BLaER1 (cell line): ENCODE measurements around the gene SPATA4.
"Not testable (repeated sequence)": the region's sequence is repeated elsewhere in the genome, so short reads cannot be mapped to it uniquely, and the experiment has no call there.

ENCODE experiments used
- H3K27ac ChIP-seq: shearing (Covaris generic); formaldehyde crosslinking; 2 replicates; pipeline ENCODE4 v1.8.1; 2022
- H3K27me3 ChIP-seq: shearing (Covaris generic); formaldehyde crosslinking; 2 replicates; pipeline ENCODE4 v1.8.1; 2022
- H3K36me3 ChIP-seq: shearing (Covaris generic); formaldehyde crosslinking; 2 replicates; pipeline ENCODE4 v1.8.1; 2022
- H3K4me1 ChIP-seq: shearing (Covaris generic); formaldehyde crosslinking; 2 replicates; pipeline ENCODE4 v1.8.1; 2022
- H3K4me2 ChIP-seq: shearing (Covaris generic); formaldehyde crosslinking; 2 replicates; pipeline ENCODE4 v1.8.1; 2022
- H3K4me3 ChIP-seq: shearing (Covaris generic); formaldehyde crosslinking; 2 replicates; pipeline ENCODE4 v1.8.1; 2022
- H3K9ac ChIP-seq: shearing (Covaris generic); formaldehyde crosslinking; 2 replicates; pipeline ENCODE4 v1.8.1; 2022
- H3K9me3 ChIP-seq: shearing (Covaris generic); formaldehyde crosslinking; 2 replicates; pipeline ENCODE4 v1.8.1; 2022
- H4K20me1 ChIP-seq: shearing (Covaris generic); formaldehyde crosslinking; 2 replicates; pipeline ENCODE4 v1.8.1; 2022
- Cebpa-rat ChIP-seq: shearing (Covaris generic); IDR thresholded peaks from 2 replicates; pipeline ENCODE4 v1.8.1; 2022

Gene SPATA4

DNA sequence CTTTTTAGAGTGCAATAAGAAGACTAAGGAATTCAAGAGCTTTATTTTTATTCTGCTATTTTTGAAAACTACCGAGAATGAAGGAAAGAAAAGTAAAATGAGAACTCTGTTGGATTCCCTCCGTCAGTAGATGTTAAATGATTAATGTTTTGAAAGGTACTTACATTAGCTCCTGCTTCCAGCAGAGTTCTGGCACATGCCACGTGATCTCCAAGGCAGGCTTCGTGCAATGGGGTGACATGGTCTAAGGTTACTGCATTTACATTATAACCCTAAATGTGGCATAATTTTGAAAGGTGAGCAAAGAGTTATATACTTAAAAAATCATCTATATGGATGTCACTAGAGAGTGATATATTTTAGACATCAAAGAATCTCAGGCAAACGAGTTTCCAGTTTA, 26.8 kb upstream of the SPATA4 start:
- Histone ChIP-seq H3K9ac (no peak overlapping the region), H3K27me3 (no peaks in the 10 kb centered on the region)
- no peak for TF ChIP-seq Cebpa-rat

DNA sequence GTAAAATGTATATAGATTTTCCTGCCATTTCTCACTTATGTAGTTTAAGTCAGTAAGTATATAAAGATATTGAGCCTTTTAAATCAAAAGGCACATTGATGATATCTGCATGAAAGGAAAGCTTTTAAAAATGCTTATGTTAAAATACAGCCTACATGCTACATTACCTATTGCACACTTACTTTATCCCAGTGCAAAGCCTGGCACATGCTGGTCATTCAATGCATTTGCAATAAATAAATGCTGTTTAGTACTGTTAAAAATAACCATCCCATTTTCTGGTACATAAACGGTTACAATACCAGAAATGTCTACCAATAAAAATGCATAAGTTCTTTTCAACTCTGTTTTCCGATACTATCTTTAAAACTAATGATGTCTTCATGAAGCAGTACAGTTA, 22.1 kb upstream of the SPATA4 start:
- Histone ChIP-seq H3K27ac (no peak overlapping the region), H3K4me2 (no peak overlapping the region), H4K20me1 (no peaks in the 10 kb centered on the region), H3K9ac (no peak overlapping the region), H3K9me3 (no peaks in the 10 kb centered on the region), H3K4me1 (no peaks in the 10 kb centered on the region), H3K4me3 (no peak overlapping the region), H3K27me3 (no peaks in the 10 kb centered on the region), H3K36me3 (no peaks in the 10 kb centered on the region)
- no peak for TF ChIP-seq Cebpa-rat

More for the DNA sequence above, 26.8 kb upstream of the SPATA4 start:
- Histone ChIP-seq H3K36me3 (no peaks in the 10 kb centered on the region), H3K9me3 (no peaks in the 10 kb centered on the region), H3K27ac (no peak overlapping the region), H3K4me2 (no peak overlapping the region), H3K4me1 (no peaks in the 10 kb centered on the region), H3K4me3 (no peak overlapping the region), H4K20me1 (no peaks in the 10 kb centered on the region)

DNA sequence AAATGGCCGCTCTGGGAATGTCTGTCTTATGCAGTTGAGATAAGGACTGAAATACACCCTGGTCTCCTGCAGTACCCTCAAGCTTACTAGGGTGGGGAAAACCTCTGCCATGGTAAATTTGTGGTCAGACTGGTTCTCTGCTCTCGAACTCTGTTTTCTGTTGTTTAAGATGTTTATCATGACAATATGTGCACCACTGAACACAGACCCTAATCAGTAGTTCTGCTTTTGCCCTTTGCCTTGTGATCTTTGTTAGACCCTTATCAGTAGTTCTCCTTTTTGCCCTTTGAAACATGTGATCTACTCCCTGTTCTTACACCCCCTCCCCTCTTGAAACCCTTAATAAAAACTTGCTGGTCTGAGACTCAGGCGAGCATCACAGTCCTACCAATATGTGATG, 17.0 kb upstream of the SPATA4 start:
- H3K4me2 ChIP-seq, H3K27me3 ChIP-seq, H3K36me3 ChIP-seq, H4K20me1 ChIP-seq, H3K4me1 ChIP-seq, H3K9me3 ChIP-seq, H3K4me3 ChIP-seq, H3K27ac ChIP-seq, H3K9ac ChIP-seq: not testable (repeated sequence)

DNA sequence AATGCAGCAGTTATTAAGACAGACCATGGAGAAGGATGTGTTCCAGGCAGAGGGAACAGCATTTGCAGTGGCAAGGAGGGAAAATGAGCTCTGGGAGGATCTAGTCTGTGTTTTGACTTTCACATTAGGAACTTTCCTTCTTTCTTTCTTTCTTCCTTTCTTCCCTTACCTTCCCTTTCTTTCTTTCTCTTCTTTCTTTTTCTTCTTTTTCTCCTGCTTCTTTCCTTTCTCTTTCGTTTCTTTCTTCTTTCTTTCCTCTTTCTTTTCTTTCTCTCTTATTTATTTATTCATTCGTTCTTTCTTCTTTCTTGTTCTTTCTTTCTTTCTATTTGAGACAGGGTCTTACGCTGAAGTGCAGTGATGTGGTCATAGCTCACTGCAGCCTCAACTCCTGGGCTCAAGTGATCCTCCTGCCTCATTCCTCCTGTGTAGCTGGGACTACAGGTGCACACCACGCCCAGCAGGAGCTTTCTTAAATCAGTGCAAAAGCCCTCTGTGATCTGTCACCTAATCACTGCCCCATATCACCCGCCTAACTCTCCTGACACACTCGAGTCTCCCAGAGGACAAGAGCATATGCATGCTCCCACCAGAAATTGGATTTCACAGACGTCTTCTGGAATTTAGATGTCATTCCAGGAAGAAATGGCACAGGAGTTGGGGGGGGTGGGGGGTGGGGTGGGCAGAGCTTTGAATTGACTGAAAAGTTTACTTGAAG, 15.4 kb upstream of the SPATA4 start:
- Histone ChIP-seq H3K27me3 (no peaks in the 10 kb centered on the region), H3K27ac (no peak overlapping the region), H3K36me3 (no peaks in the 10 kb centered on the region), H3K4me1 (peaks cover 7% of the 10 kb centered on the region; the same call in 1 of the 2 replicates), H3K9me3 (no peaks in the 10 kb centered on the region; the same call in 1 of the 2 replicates), H3K4me2 (no peak overlapping the region), H4K20me1 (no peaks in the 10 kb centered on the region), H3K4me3 (no peak overlapping the region), H3K9ac (no peak overlapping the region)
- TF ChIP-seq Cebpa-rat: no peak

- TF ChIP-seq Cebpa-rat: no peak
- Histone ChIP-seq H3K36me3 (no peaks in the 10 kb centered on the region), H3K9ac (no peak overlapping the region), H4K20me1 (no peaks in the 10 kb centered on the region), H3K27me3 (no peaks in the 10 kb centered on the region), H3K4me2 (no peak overlapping the region), H3K4me3 (no peak overlapping the region), H3K27ac (no peak overlapping the region), H3K9me3 (no peaks in the 10 kb centered on the region; the same call in 1 of the 2 replicates), H3K4me1 (peaks cover 7% of the 10 kb centered on the region; the same call in 1 of the 2 replicates)
Measured at GRCh38 chr4:176210101-176210500, 14.7 kb upstream of the SPATA4 start.

DNA sequence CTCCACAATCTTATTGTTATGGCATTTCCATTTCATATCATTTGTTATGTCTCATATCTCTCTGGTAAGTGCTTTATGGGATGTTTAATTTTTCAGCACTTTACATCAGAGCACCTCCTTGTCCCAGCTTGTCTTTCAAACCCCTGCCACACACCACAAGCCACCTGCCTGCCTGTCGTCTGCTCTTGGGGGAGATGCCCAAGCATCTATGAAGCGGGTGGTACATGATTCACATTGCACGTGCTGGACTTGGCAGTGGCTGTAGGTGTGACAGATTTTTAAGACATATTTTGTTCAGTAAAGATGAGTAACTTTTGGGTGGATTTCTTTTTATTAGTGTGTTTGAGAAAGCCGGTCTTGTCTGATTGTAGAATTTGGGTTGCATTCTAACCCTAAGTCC, 14.2 kb upstream of the SPATA4 start:
- no peak for TF ChIP-seq Cebpa-rat
- H3K4me3 ChIP-seq: no peak overlapping the region
- H3K27ac ChIP-seq: no peak overlapping the region
- H3K4me1 ChIP-seq: peaks cover 7% of the 10 kb centered on the region; the same call in 1 of the 2 replicates
- H3K36me3 ChIP-seq: no peaks in the 10 kb centered on the region
- no peaks in the 10 kb centered on the region for H4K20me1 ChIP-seq
- no peaks in the 10 kb centered on the region; the same call in 1 of the 2 replicates for H3K9me3 ChIP-seq
- no peaks in the 10 kb centered on the region for H3K27me3 ChIP-seq
- no peak overlapping the region for H3K4me2 ChIP-seq
- H3K9ac ChIP-seq: no peak overlapping the region

DNA sequence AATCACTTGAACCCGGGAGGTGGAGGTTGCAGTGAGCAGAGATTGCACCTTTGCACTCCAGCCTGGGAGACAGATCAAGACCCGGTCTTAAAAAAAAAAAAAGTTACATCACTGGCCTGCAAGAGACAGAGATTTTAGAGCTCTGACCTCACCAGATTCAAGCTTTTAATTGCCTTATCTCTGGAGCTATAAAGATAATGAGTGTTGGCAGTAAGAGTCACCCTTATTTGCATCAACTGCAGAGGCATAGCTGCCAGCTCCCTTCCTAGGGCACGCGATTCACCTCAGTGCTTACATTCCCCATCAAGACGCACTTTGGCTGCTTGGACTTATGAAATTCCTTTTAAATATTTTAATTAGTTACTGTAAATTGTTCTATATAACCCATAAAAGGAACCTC, 12.5 kb upstream of the SPATA4 start:
- Histone ChIP-seq H3K36me3 (no peaks in the 10 kb centered on the region), H3K4me2 (no peak overlapping the region), H3K27ac (no peak overlapping the region), H3K9me3 (no peaks in the 10 kb centered on the region; the same call in 1 of the 2 replicates), H3K4me1 (peaks cover 7% of the 10 kb centered on the region; the same call in 1 of the 2 replicates), H3K4me3 (no peak overlapping the region), H4K20me1 (no peaks in the 10 kb centered on the region), H3K27me3 (no peaks in the 10 kb centered on the region), H3K9ac (no peak overlapping the region)
- no peak for TF ChIP-seq Cebpa-rat

DNA sequence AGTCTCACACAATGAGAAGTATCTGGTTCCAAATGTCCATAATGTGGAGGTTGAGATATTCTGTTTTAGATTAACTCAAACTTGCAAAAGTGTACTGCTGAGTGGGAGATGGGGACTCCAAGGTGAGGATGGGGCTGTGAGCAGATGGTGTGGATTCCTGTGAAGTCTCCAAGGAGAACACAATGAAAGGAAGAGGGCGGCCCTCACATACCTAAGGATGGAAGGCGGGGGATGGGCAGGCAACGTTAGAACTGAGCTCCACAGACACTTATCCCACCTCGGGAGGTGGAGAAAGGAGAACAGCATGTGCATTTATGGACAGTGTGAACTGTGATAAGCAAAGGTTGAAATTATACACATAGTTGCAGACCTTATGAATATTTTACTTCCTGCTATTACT, 9.9 kb upstream of the SPATA4 start:
- TF ChIP-seq Cebpa-rat: no peak
- H3K27me3 ChIP-seq: no peaks in the 10 kb centered on the region
- H3K27ac ChIP-seq: no peak overlapping the region
- H3K36me3 ChIP-seq: no peaks in the 10 kb centered on the region
- no peak overlapping the region for H3K4me3 ChIP-seq
- H3K4me1 ChIP-seq: peaks cover 7% of the 10 kb centered on the region; the same call in 1 of the 2 replicates
- no peak overlapping the region for H3K9ac ChIP-seq
- H4K20me1 ChIP-seq: no peaks in the 10 kb centered on the region
- no peaks in the 10 kb centered on the region for H3K9me3 ChIP-seq
- H3K4me2 ChIP-seq: no peak overlapping the region

- Histone ChIP-seq H3K9ac (no peak overlapping the region), H3K4me1 (peaks cover 14% of the 10 kb centered on the region; the same call in 1 of the 2 replicates), H3K4me3 (no peak overlapping the region), H3K9me3 (no peaks in the 10 kb centered on the region), H3K4me2 (no peak overlapping the region), H3K27me3 (no peaks in the 10 kb centered on the region), H3K27ac (no peak overlapping the region), H4K20me1 (no peaks in the 10 kb centered on the region), H3K36me3 (no peaks in the 10 kb centered on the region)
- TF ChIP-seq Cebpa-rat: no peak
Measured at GRCh38 chr4:176198316-176198903, 3.0 kb upstream of the SPATA4 start.

DNA sequence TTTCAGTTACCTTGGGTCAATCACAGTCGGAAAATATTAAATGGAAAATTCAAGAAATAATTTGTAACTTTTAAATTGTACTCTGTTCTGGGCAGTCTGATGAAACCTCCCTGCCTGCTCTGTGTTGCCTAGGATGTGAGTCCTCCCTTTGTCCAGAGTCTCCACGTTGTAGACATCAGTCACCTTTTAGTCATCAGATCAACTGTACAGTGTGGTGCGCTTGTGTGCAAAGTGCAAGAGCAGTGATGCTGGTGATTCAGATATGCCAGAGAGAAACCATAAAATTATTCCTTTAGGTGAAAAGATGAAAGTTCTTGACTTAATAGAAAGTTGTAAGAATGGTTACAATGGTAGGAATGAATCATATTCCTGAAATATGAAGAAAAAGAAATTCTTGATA, 1.4 kb downstream of the SPATA4 start:
- H3K27ac ChIP-seq: no peak overlapping the region
- H3K9me3 ChIP-seq: no peaks in the 10 kb centered on the region
- H3K36me3 ChIP-seq: no peaks in the 10 kb centered on the region
- H4K20me1 ChIP-seq: no peaks in the 10 kb centered on the region
- no peak overlapping the region for H3K4me3 ChIP-seq
- peaks cover 14% of the 10 kb centered on the region; the same call in 1 of the 2 replicates for H3K4me1 ChIP-seq
- no peak overlapping the region for H3K4me2 ChIP-seq
- H3K27me3 ChIP-seq: no peaks in the 10 kb centered on the region
- no peak for TF ChIP-seq Cebpa-rat
- no peak overlapping the region for H3K9ac ChIP-seq
